Measurements from ENCODE around the gene KIRREL3.
A peak's percentile ranks its signal among the peaks of the same experiment; 100 is the strongest.

The KIRREL3 gene

DNA sequence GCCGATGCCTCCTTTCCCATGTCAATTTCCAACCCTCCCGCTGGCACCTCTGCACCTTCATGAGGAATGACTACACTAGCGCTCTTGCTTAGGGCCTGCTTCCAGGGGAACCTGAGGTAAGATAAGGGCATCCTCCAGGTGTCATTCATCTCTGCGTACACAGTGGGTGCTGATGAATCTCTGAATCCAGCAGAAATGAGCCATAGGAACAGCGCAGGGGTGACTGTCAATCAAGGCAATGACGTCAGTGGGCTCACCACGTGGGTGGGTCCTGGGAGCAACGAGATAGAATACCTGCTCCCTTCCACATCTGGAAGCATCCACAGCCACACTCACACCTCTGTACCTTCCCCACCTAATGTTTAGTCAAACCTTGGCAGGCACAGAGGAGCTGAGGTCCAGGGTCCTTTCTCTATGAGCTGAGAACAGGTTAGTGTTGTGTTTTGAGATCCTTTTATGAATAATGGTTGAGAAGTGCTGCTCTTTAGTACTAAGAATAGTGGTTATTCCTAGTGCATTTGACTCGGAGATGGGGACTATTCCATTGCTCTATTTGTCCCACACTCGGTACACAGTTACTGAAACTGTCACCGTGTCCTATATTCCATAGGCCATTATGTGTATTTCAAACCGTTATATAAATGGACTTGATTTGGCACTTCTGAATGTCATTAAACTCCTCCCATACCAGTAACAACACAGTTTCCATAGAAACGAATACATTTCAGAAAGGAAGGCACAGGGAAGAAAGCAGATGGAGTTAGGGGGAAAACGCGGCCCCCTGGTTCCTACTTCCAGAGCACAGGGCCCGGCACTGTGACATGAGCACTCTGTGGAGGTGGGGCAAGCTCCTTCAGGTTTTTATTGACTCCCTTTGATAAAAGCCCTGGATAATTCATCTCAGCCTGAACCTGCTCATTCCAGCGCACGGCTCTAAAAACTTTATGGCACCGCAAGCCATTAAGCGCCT is 451.7 kb downstream of the KIRREL3 start:
- Histone ChIP-seq H3K27ac (ENCODE audit: low read depth, low read length) (no peak overlapping the region), H3K27me3 (ENCODE audit: insufficient read depth, low read length, poor library complexity) (no peaks in the 10 kb centered on the region), H3K79me2 (ENCODE audit: control insufficient read depth, insufficient read depth, low read length) (no peaks in the 10 kb centered on the region), H2AK5ac (ENCODE audit: low read length) (no peak overlapping the region), H3K36me3 (ENCODE audit: control insufficient read depth, insufficient read depth, low read length) (no peaks in the 10 kb centered on the region), H4K5ac (ENCODE audit: low read length) (no peak overlapping the region), H3K79me1 (ENCODE audit: low read length) (no peaks in the 10 kb centered on the region), H2BK120ac (ENCODE audit: low read depth, low read length) (no peak overlapping the region), H3K56ac (ENCODE audit: low read length) (no peak overlapping the region), H4K8ac (ENCODE audit: low read depth, low read length) (no peak overlapping the region), H3K4me1 (ENCODE audit: control insufficient read depth, low read depth, low read length) (peaks cover 1% of the 10 kb centered on the region), H2BK15ac (replicated peaks; ENCODE audit: low read depth) (no peak overlapping the region), H3K9ac (ENCODE audit: low read length) (no peak overlapping the region), H3K4me2 (ENCODE audit: low read length) (no peak overlapping the region), H3K4ac (ENCODE audit: low read depth, low read length) (no peak overlapping the region), H3K18ac (ENCODE audit: low read length) (no peak overlapping the region), H2BK5ac (ENCODE audit: low read length) (no peak overlapping the region), H3K4me3 (ENCODE audit: low read length) (no peak overlapping the region), H3K23ac (ENCODE audit: low read length) (no peak overlapping the region)
- no peak for DNase-seq
- no CpG with 5 or more reads among the region's 20 CpGs for WGBS (ENCODE audit: extremely low coverage, insufficient coverage, low lambda C conversion rate)

DNA sequence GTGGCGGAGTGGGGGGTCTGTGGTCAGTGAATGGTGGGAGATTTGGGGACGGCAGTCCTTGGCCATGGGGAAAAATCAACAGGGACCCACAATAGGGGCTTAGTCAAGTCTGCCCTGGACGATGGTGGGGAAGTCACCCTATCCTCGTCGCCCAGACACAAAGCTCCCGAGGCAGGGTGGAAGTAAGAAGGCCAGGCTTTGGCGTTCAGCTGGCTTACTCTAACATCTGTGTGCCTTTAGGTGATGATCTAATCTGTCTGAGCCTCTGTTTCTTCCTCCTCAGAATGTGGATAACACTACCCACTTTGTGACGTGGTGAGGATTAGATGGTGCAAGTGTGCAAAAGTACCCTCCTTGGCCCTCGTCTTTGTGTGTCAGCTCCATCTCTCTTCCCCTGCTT is 452.9 kb downstream of the KIRREL3 start:
- Histone ChIP-seq H3K4ac (ENCODE audit: low read depth, low read length) (no peak overlapping the region), H3K4me2 (ENCODE audit: low read length) (no peak overlapping the region), H3K4me1 (ENCODE audit: control insufficient read depth, low read depth, low read length) (peaks cover 1% of the 10 kb centered on the region), H2BK5ac (ENCODE audit: low read length) (no peak overlapping the region), H3K79me2 (ENCODE audit: control insufficient read depth, insufficient read depth, low read length) (no peaks in the 10 kb centered on the region), H3K4me3 (ENCODE audit: low read length) (no peak overlapping the region), H3K9ac (ENCODE audit: low read length) (no peak overlapping the region), H4K8ac (ENCODE audit: low read depth, low read length) (no peak overlapping the region), H2BK120ac (ENCODE audit: low read depth, low read length) (no peak overlapping the region), H3K27me3 (ENCODE audit: insufficient read depth, low read length, poor library complexity) (no peaks in the 10 kb centered on the region), H3K18ac (ENCODE audit: low read length) (no peak overlapping the region), H3K56ac (ENCODE audit: low read length) (no peak overlapping the region), H2AK5ac (ENCODE audit: low read length) (no peak overlapping the region), H3K27ac (ENCODE audit: low read depth, low read length) (no peak overlapping the region), H2BK15ac (replicated peaks; ENCODE audit: low read depth) (no peak overlapping the region), H3K36me3 (ENCODE audit: control insufficient read depth, insufficient read depth, low read length) (no peaks in the 10 kb centered on the region), H3K79me1 (ENCODE audit: low read length) (no peaks in the 10 kb centered on the region), H4K5ac (ENCODE audit: low read length) (no peak overlapping the region), H3K23ac (ENCODE audit: low read length) (no peak overlapping the region)
- WGBS (ENCODE audit: extremely low coverage, insufficient coverage, low lambda C conversion rate) = no CpG with 5 or more reads among the region's 9 CpGs
- no peak for DNase-seq

DNA sequence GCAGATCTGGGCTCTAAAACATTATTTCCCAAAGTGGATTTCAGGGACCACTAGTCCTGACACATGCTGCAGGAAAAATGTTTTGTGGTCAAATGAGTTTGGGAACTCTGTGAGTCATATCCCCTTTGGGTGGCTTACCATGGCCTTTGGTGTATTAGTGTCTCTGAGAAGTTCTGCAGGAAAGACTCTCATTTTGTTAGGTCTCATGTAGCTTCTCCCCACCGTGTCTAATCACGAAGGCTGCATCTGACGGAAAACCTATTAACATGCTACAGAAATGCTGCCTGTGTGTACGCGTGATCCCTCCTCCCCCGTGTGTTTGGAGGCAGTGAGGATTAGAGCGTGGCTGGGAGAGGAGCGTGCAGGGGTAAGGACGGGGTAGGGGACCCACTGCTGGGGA is 453.4 kb downstream of the KIRREL3 start:
- Histone ChIP-seq H2AK5ac (ENCODE audit: low read length) (no peak overlapping the region), H3K4me1 (ENCODE audit: control insufficient read depth, low read depth, low read length) (peaks cover 1% of the 10 kb centered on the region), H3K27me3 (ENCODE audit: insufficient read depth, low read length, poor library complexity) (no peaks in the 10 kb centered on the region), H3K79me2 (ENCODE audit: control insufficient read depth, insufficient read depth, low read length) (no peaks in the 10 kb centered on the region), H3K9ac (ENCODE audit: low read length) (no peak overlapping the region), H3K27ac (ENCODE audit: low read depth, low read length) (no peak overlapping the region), H3K4me3 (ENCODE audit: low read length) (no peak overlapping the region), H2BK5ac (ENCODE audit: low read length) (no peak overlapping the region), H3K4me2 (ENCODE audit: low read length) (no peak overlapping the region), H2BK120ac (ENCODE audit: low read depth, low read length) (no peak overlapping the region), H3K56ac (ENCODE audit: low read length) (no peak overlapping the region), H3K23ac (ENCODE audit: low read length) (no peak overlapping the region), H2BK15ac (replicated peaks; ENCODE audit: low read depth) (no peak overlapping the region), H3K18ac (ENCODE audit: low read length) (no peak overlapping the region), H3K36me3 (ENCODE audit: control insufficient read depth, insufficient read depth, low read length) (no peaks in the 10 kb centered on the region), H3K79me1 (ENCODE audit: low read length) (no peaks in the 10 kb centered on the region), H4K8ac (ENCODE audit: low read depth, low read length) (no peak overlapping the region), H4K5ac (ENCODE audit: low read length) (no peak overlapping the region), H3K4ac (ENCODE audit: low read depth, low read length) (no peak overlapping the region)
- no CpG with 5 or more reads among the region's 9 CpGs for WGBS (ENCODE audit: extremely low coverage, insufficient coverage, low lambda C conversion rate)
- no peak for DNase-seq

DNA sequence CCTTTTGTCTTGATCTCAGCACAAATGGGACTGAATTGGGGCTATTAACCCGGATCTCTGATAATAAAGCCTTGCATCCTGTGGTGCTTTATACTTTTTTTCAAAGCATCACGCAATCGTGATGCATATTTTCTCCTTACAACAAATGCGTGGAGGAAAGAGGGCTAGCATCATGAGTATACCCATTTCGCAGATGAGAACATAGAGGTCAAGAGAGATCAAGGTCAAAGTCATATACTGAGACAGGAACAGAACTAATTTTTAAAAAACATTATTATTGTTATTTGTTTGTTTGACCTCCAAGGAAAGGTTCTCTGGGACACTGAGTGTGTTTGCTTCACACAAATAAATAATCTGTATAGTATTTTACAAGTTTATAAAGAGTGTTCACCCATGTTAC is 453.9 kb downstream of the KIRREL3 start:
- no peak overlapping the region for H2AK5ac ChIP-seq (ENCODE audit: low read length)
- no peak overlapping the region for H2BK5ac ChIP-seq (ENCODE audit: low read length)
- H3K79me1 ChIP-seq (ENCODE audit: low read length) = no peaks in the 10 kb centered on the region
- no peaks in the 10 kb centered on the region for H3K27me3 ChIP-seq (ENCODE audit: insufficient read depth, low read length, poor library complexity)
- no peak overlapping the region for H4K5ac ChIP-seq (ENCODE audit: low read length)
- H3K79me2 ChIP-seq (ENCODE audit: control insufficient read depth, insufficient read depth, low read length) = no peaks in the 10 kb centered on the region
- H2BK120ac ChIP-seq (ENCODE audit: low read depth, low read length) = no peak overlapping the region
- H3K27ac ChIP-seq (ENCODE audit: low read depth, low read length) = no peak overlapping the region
- no peaks in the 10 kb centered on the region for H3K36me3 ChIP-seq (ENCODE audit: control insufficient read depth, insufficient read depth, low read length)
- H3K4ac ChIP-seq (ENCODE audit: low read depth, low read length) = no peak overlapping the region
- no peak overlapping the region for H3K23ac ChIP-seq (ENCODE audit: low read length)
- no CpG with 5 or more reads among the region's 5 CpGs for WGBS (ENCODE audit: extremely low coverage, insufficient coverage, low lambda C conversion rate)
- H3K4me3 ChIP-seq (ENCODE audit: low read length) = no peak overlapping the region
- H3K4me2 ChIP-seq (ENCODE audit: low read length) = no peak overlapping the region
- no peak for DNase-seq
- H4K8ac ChIP-seq (ENCODE audit: low read depth, low read length) = no peak overlapping the region
- H3K9ac ChIP-seq (ENCODE audit: low read length) = no peak overlapping the region
- peaks cover 1% of the 10 kb centered on the region for H3K4me1 ChIP-seq (ENCODE audit: control insufficient read depth, low read depth, low read length)
- H3K56ac ChIP-seq (ENCODE audit: low read length) = no peak overlapping the region
- H2BK15ac ChIP-seq (replicated peaks; ENCODE audit: low read depth) = no peak overlapping the region
- H3K18ac ChIP-seq (ENCODE audit: low read length) = no peak overlapping the region

DNA sequence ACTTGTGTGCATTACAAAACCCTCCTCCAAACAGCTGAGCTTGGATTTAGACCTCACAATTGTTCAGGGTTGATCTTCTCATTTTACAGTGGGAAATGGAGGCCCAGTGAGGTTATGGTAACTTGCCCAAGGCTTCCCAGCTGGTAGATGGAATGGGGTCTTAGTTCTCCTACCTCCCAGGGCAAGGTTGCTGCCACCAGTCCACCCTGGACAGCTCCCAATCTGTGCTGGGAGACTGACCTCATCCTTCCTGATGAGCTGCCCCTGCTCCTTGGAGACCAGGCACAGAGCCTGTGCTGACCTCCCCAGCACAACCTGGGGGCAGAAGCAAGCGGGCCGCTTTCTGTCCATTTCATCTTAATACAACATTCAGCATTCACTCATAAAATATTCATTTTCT is 454.4 kb downstream of the KIRREL3 start:
- Histone ChIP-seq H3K18ac (ENCODE audit: low read length) (no peak overlapping the region), H2BK5ac (ENCODE audit: low read length) (no peak overlapping the region), H3K23ac (ENCODE audit: low read length) (no peak overlapping the region), H3K56ac (ENCODE audit: low read length) (no peak overlapping the region), H3K79me1 (ENCODE audit: low read length) (no peaks in the 10 kb centered on the region), H3K9ac (ENCODE audit: low read length) (no peak overlapping the region), H3K27me3 (ENCODE audit: insufficient read depth, low read length, poor library complexity) (no peaks in the 10 kb centered on the region), H3K4me1 (ENCODE audit: control insufficient read depth, low read depth, low read length) (peaks cover 1% of the 10 kb centered on the region), H2BK120ac (ENCODE audit: low read depth, low read length) (no peak overlapping the region), H2AK5ac (ENCODE audit: low read length) (no peak overlapping the region), H3K79me2 (ENCODE audit: control insufficient read depth, insufficient read depth, low read length) (no peaks in the 10 kb centered on the region), H3K27ac (ENCODE audit: low read depth, low read length) (no peak overlapping the region), H2BK15ac (replicated peaks; ENCODE audit: low read depth) (no peak overlapping the region), H3K4ac (ENCODE audit: low read depth, low read length) (no peak overlapping the region), H4K5ac (ENCODE audit: low read length) (no peak overlapping the region), H3K4me3 (ENCODE audit: low read length) (no peak overlapping the region), H4K8ac (ENCODE audit: low read depth, low read length) (no peak overlapping the region), H3K36me3 (ENCODE audit: control insufficient read depth, insufficient read depth, low read length) (no peaks in the 10 kb centered on the region), H3K4me2 (ENCODE audit: low read length) (no peak overlapping the region)
- no CpG with 5 or more reads among the region's 2 CpGs for WGBS (ENCODE audit: extremely low coverage, insufficient coverage, low lambda C conversion rate)
- peak; percentile 44 for DNase-seq
